Activated CD4-positive, alpha-beta T cell treated with anti-CD3 and anti-CD28 coated beads, Interleukin-2, amount 10 ng/mL, durations not matched to agents 24 days and 14 days (primary cell): Measurements from ENCODE around the gene EXOC3. TPM values are rescaled to one million over a fixed set of nuclear protein-coding genes. Genes with fewer than 3 reads are reported as not detected.

Experiments used
- DNase-seq: peaks from one replicate; pipeline ENCODE4 v3.0.0; 2022
- H3K27ac Mint-ChIP-seq: one replicate; pipeline ENCODE4 v1.8.0; 2022; ENCODE audit warnings: mild to moderate bottlenecking, mixed read lengths
- H3K27me3 Mint-ChIP-seq: one replicate; pipeline ENCODE4 v1.8.0; 2022; ENCODE audit warnings: mixed read lengths
- H3K36me3 Mint-ChIP-seq: one replicate; pipeline ENCODE4 v1.8.0; 2022; ENCODE audit warnings: low read depth, mild to moderate bottlenecking, mixed read lengths
- H3K4me1 Mint-ChIP-seq: one replicate; pipeline ENCODE4 v1.8.0; 2021; ENCODE audit warnings: mixed read lengths
- H3K4me3 Mint-ChIP-seq: one replicate; pipeline ENCODE4 v1.8.0; 2022; ENCODE audit warnings: mild to moderate bottlenecking, moderate library complexity, mixed read lengths
- H3K9me3 Mint-ChIP-seq: one replicate; pipeline ENCODE4 v1.8.0; 2021; ENCODE audit warnings: mixed read lengths
- intact Hi-C: fragments of 100-400 bp; cut with micrococcal nuclease; formaldehyde crosslinking; loops from one replicate; pipeline ENCODE4 v1.15.1; 2023
- total RNA-seq: library from RNA; stranded (reverse); gene quantifications from 2 replicates; pipeline ENCODE4 v1.2.3, GENCODE V29; 2022

Gene EXOC3
- total RNA-seq, 1 donor from 2014 or later, result 64.5 TPM

DNA sequence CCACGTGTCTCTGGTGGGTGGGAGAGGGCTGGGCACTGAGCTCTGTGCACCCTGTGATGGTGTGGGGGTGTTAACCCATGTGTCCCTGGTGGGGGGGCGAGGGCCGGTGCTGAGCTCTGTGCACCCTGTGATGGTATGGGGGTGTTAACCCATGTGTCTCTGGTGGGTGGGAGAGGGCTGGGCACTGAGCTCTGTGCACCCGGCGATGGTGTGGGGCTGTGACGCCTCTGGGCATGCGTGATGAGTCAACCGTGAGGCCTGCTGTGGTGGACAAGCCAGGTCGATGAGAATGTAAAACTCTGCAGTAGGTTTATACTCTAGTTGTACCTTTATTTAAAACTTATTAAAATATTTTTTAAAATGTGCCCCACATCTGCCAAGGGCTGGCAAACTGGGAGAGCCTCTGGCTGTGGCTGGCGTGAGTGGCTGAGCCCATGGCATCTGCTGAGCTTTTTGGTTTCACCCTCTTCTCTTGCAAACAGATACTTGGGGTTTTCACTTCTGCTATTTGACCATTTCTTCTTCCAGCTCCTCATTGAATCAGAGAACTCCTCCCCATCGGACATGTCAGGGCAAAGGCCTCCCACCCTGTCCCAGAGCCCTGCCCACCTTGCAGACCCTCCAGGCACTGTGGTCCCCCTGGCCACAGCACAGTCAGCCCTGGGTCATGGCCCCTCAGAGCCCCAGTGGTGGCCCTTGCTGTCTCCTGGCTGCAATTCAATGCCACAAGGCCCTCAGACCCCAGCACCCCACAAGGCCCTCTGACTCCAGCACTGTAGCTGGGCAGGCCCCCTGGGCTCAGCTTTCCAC, 18.5 kb upstream of the EXOC3 start:
- Mint-ChIP-seq H3K27me3 (no peaks in the 10 kb centered on the region), H3K4me1 (peaks cover 21% of the 10 kb centered on the region), H3K27ac (peak overlapping the region; percentile 11), H3K4me3 (no peak overlapping the region), H3K36me3 (peaks cover 18% of the 10 kb centered on the region), H3K9me3 (no peaks in the 10 kb centered on the region)
- no peak for DNase-seq
- intact Hi-C loops, result no loop called here

DNA sequence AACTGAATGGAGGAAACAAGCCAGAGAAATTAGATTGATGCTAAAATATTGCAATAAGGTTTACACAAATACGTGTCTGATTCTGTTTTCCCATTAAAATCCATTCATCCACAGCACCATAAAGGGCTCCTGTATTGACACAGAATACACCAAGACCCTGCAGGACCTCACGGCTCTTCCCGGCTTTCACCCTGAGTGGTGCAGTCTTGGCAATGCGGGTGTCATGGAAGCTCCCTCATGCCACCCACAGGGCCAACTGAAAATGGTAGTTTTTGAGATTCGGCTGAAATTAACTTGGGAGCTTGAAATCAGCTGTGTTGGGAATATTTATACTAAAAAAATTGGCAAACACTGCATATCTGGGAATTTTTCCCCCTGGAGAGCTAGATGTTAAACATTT, 17.3 kb upstream of the EXOC3 start:
- intact Hi-C loops, result no loop called here
- Mint-ChIP-seq H3K27me3 (no peaks in the 10 kb centered on the region), H3K36me3 (peaks cover 20% of the 10 kb centered on the region), H3K4me3 (no peak overlapping the region), H3K4me1 (peaks cover 19% of the 10 kb centered on the region), H3K27ac (no peak overlapping the region), H3K9me3 (no peaks in the 10 kb centered on the region)
- DNase-seq, result peak; percentile 75

DNA sequence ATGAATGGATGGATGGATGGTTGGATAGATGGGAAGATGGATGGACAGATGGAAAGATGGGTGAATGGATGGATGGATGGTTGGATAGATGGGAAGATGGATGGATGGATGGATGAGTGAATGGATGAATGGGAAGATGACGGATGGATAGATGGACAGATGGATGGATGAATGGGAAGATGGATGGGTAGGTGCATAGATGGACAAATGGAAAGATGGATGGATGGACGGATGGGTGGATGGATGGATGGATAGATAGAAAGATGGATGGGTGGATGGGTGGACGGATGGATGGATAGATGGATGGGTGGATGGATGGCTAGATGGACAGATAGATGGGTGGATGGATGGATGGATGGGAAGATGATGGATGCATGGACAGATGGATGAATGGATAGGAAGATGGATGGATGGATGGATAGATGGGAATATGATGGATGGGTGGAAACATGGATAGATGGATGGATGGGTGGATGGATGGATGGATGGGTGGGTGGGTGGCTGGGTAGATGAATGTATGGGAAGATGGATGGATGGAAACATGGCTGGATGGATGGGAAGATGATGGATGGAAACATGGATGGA, 16.5 kb upstream of the EXOC3 start:
- H3K4me3 Mint-ChIP-seq, result no peak overlapping the region
- H3K27ac Mint-ChIP-seq, result no peak overlapping the region
- intact Hi-C loops, result no loop called here
- H3K4me1 Mint-ChIP-seq, result peaks cover 23% of the 10 kb centered on the region
- no peaks in the 10 kb centered on the region for H3K9me3 Mint-ChIP-seq
- H3K36me3 Mint-ChIP-seq, result peaks cover 20% of the 10 kb centered on the region
- no peak for DNase-seq
- no peaks in the 10 kb centered on the region for H3K27me3 Mint-ChIP-seq

DNA sequence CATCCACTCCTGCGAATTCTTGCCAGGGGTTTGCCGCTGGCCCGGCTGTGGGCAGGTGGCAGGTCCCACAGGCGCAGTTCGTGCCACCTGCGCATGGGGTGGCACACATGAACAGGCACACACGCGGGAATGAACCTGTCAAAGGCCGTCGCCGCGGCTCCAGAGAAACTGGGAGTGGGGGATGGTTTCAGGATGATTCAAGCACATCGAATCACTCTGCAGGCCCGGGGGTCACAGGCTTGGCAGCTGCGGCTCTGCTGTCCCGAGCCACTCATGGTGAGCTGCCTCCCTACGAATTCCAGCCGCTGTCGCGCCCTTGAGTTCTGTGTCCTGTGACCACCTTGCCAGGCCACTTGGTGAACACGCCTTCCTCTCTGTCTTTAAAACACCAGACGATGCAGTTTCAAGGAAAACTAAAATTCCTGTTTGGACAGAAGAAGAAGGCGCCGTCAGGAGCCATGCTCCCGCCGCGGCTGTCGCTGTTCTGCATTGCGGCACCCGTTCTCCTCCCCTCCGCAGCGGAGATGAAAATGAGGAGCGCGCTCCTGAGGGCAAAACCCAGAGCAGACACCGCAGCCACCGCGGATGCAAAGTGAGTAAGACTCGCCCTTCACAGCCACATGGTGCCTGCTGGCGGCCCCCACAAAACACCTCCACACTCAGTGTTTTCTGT, 15.4 kb upstream of the EXOC3 start:
- Mint-ChIP-seq H3K36me3 (peaks cover 20% of the 10 kb centered on the region), H3K27ac (no peak overlapping the region), H3K27me3 (no peaks in the 10 kb centered on the region), H3K4me1 (peaks cover 19% of the 10 kb centered on the region), H3K4me3 (no peak overlapping the region), H3K9me3 (no peaks in the 10 kb centered on the region)
- intact Hi-C loops, result no loop called here
- no peak for DNase-seq

DNA sequence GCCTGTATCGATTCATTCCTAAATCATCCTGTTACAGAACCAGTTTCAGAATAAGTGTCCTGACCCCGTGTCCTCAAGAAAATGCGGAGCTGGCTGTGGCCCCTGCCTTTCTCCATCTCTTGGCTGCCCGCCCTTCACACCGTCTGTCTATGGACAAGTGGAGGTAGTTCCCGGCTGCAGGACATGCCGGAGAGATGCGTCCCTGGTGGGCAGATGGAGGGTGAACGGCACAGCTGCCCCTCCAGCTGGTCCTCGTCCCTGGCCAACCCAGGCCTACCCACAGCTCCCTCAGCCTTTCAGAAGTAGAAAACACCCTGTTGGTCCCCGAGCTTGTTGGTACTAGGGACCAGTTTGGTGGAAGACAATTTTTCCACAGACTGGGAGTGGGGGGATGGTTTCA, 14.8 kb upstream of the EXOC3 start:
- Mint-ChIP-seq H3K27ac (no peak overlapping the region), H3K27me3 (no peaks in the 10 kb centered on the region), H3K36me3 (peaks cover 16% of the 10 kb centered on the region), H3K9me3 (no peaks in the 10 kb centered on the region), H3K4me1 (peaks cover 15% of the 10 kb centered on the region), H3K4me3 (no peak overlapping the region)
- no peak for DNase-seq
- intact Hi-C loops, result no loop called here

DNA sequence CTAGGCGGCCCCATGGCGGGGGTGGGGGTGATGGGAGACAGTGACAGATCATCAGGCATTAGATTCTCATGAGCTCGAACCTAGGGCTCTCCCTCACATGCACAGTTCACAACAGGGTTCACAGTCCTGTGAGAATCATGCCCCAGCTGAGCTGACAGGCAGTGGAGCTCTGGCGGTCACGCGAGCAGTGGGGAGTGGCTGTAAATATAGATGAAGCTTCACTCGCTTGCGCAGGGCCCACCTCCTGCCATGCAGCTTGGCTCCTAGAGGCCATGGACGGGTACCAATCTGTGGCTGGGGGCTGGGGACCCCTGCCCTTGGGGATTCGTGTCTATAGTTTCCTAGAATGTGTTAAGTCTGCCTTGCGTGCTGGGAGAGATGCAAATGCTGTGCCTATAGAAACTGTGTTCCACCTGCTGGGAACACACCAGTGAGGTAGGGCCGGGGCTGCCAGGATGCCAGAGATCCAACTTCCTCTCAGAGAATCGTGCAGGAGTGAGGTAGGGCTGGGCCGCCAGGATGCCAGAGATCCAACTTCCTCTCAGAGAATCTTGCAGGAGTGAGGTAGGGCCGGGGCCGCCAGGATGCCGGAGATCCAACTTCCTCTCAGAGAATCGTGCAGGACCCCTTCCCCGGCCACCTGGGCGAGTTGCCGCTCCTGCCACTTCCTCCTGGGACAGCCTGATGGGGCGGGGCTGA, 14.1 kb upstream of the EXOC3 start:
- no peak for DNase-seq
- no peak overlapping the region for H3K27ac Mint-ChIP-seq

DNA sequence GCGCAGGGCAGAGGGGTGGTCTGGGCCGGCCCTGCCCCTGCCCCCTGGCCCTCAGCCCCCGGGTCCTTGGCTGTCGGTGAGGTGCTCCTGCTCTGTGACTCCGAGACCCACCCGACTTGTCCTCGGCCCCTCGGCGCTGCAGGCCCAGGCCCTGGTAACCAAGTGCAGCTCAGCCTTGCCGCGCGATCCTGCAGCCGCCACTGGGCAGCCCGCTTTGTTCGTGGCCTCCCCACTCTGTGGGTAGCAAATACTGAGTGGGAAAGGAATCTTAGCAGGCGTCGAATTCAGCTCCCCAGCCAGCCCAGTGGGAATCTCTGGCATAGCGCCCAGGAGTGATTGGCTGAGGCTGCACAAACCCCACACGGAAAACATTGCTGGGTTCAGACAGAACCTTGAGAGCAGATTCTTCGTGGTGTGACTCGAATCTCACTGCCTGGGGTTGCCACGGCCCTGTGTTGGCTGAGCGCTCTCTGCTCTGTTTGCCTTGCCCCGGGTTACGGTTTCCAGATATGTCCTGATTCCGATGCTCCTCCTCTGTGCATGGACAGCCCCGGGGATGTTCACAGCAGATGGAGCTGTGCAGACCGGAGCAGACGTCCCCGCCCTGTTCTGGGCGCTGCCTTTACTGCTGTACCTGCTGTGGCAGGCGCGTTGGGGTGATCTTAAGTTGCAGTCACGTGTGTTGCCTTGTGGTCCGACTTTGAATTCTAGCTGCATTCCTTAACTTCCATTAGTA, 13.4 kb upstream of the EXOC3 start:
- Mint-ChIP-seq H3K4me3 (no peak overlapping the region), H3K4me1 (peaks cover 11% of the 10 kb centered on the region), H3K27me3 (no peaks in the 10 kb centered on the region), H3K9me3 (no peaks in the 10 kb centered on the region), H3K36me3 (peaks cover 16% of the 10 kb centered on the region), H3K27ac (no peak overlapping the region)
- DNase-seq, result no peak
- intact Hi-C loops, result loop anchor here (5.0 kb wide), 1 partner anchor 242 kb away; no protein-coding TSS in a partner anchor

More for the DNA sequence above, 14.1 kb upstream of the EXOC3 start:
- H3K9me3 Mint-ChIP-seq, result no peaks in the 10 kb centered on the region
- H3K27me3 Mint-ChIP-seq, result no peaks in the 10 kb centered on the region
- peaks cover 11% of the 10 kb centered on the region for H3K4me1 Mint-ChIP-seq
- no peak overlapping the region for H3K4me3 Mint-ChIP-seq
- peaks cover 16% of the 10 kb centered on the region for H3K36me3 Mint-ChIP-seq
- intact Hi-C loops, result no loop called here

DNA sequence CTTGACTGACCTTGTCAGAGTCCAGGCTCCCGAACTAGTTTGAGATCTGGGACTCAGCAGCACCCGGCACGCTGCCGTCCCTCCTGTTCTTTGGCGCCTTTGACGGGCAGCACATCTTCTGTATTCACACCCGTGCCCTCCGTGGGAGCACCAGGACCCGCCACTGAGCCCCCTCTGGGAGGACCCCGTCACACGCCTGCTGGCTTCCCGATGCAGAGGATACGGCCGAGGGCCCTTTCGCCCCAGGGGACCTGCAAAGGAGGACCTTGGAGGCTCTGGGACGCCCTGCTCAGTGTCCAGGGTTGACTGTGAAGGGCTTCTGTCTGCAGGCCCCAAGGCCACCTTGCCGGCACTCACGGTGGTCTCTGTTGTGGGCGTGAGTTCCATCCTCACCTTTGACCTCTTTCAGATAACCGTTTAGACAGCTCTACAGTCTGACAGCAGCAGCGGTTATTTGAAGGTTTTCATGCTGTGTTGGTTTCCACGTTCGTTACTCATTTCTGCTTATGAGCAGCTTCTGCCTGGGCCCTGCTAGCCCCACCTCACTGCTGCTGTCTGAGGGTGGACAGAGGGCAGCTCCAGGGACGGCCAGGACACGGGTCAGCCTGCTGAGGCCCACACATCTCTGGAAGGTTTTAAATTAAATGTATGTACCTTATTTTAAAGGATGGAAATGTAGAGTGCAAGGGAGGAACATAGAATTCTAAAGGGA, 12.6 kb upstream of the EXOC3 start:
- intact Hi-C loops, result loop anchor here (5.0 kb wide), 1 partner anchor 243 kb away; no protein-coding TSS in a partner anchor
- no peak for DNase-seq
- peaks cover 9% of the 10 kb centered on the region for H3K4me1 Mint-ChIP-seq
- no peaks in the 10 kb centered on the region for H3K27me3 Mint-ChIP-seq
- peaks cover 15% of the 10 kb centered on the region for H3K36me3 Mint-ChIP-seq
- H3K4me3 Mint-ChIP-seq, result no peak overlapping the region
- H3K27ac Mint-ChIP-seq, result no peak overlapping the region
- no peaks in the 10 kb centered on the region for H3K9me3 Mint-ChIP-seq

DNA sequence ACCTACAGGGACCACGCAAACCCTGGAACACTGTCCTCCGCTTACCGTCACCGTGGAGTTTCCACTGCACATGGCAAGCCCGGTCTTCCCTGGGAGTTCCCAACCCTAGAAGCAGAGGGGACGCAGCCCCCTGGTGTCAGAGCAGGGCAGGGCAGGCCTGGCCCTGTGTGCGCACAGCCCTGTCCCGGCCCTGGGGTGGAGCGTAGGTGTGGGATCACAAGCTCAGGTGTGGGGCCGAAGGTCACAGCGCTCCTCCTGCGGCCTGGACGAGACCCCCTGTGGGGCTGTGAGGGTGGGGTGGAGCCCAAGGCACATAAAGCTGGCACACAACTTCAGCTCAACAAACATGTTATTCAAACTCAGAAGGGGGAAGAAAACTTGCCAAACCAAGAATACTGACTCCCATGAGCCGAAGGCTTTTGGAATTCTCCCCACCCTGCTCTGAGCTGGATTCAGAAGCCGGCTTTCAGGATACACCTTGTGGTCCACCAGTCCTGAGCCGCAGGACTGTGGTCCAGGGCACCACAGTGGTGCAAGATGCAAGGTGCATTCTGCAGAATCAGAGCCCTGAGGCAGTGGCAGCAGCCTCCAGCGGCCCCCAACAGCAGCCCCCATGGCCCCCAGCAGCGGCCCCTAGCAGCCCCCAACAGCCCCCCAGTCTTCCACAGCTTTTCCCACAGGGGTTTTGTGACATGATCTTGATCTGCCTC, 11.8 kb upstream of the EXOC3 start:
- peak; percentile 85 for DNase-seq
- Mint-ChIP-seq H3K4me3 (no peak overlapping the region), H3K36me3 (peaks cover 12% of the 10 kb centered on the region), H3K27me3 (no peaks in the 10 kb centered on the region), H3K4me1 (peaks cover 6% of the 10 kb centered on the region), H3K9me3 (no peaks in the 10 kb centered on the region), H3K27ac (no peak overlapping the region)
- intact Hi-C loops, result loop anchor here (1.0 to 5.0 kb wide), 2 partner anchors 114 to 244 kb away; no protein-coding TSS in a partner anchor

DNA sequence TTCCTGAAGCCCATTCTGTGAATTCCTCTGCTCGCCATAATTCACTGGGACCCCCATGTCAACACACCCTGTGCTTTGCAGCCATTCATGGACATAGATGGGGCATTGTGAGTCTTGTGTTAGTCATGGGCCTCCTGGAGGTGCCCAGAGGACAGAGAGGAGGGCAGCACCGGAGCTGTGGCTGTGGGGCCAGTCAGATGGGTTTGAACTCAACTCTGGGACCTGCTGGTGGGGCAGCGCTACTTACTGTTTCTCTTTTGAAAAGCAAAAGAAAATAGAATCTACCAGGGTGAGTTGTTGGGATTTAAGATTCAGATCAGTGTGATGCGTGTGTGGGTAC, 11.3 kb upstream of the EXOC3 start:
- no peak overlapping the region for H3K27ac Mint-ChIP-seq
- H3K4me1 Mint-ChIP-seq, result peaks cover 3% of the 10 kb centered on the region
- no peaks in the 10 kb centered on the region for H3K27me3 Mint-ChIP-seq
- peaks cover 7% of the 10 kb centered on the region for H3K36me3 Mint-ChIP-seq
- H3K4me3 Mint-ChIP-seq, result no peak overlapping the region
- no peaks in the 10 kb centered on the region for H3K9me3 Mint-ChIP-seq
- intact Hi-C loops, result loop anchor here (1.0 to 5.0 kb wide), 2 partner anchors 114 to 244 kb away; no protein-coding TSS in a partner anchor
- DNase-seq, result no peak

DNA sequence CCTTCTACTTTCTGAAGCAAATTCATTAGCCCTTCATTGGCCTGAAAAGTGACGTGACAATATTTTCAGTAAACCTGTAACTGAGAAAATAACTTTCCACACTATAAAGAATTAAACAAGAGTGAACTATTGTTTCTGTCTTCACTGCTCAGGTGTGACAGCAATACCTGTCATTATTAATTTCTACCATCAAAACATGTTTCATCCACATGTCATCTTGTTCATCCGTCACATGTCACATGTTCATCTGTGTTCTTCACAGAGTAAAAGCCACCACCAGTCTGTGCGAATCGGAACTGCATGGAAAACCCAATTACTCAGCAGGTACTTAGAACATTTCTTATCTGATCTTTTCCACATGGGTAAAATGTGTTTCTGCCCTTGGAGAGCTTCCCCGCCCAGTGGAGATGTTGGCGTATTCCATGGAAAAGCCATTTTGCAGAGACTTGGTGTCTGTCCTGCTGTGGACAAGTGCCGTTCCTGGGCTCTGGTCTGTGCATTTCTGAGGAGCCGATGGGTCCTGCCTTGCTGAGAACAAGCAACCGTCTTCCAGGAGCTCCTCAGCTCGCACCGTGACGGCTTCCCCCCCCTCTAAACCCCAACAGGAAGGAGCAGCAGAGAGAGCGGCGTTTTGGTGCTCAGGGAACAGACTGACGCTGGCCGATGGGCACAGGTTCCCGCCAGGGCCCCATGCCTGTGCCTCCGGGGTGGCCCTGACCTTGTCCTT, 10.6 kb upstream of the EXOC3 start:
- H3K27ac Mint-ChIP-seq, result no peak overlapping the region
- no peaks in the 10 kb centered on the region for H3K9me3 Mint-ChIP-seq
- peaks cover 5% of the 10 kb centered on the region for H3K36me3 Mint-ChIP-seq
- H3K27me3 Mint-ChIP-seq, result no peaks in the 10 kb centered on the region
- H3K4me1 Mint-ChIP-seq, result peaks cover 3% of the 10 kb centered on the region
- H3K4me3 Mint-ChIP-seq, result no peak overlapping the region
- intact Hi-C loops, result loop anchor here (5.0 kb wide), 1 partner anchor 245 kb away; no protein-coding TSS in a partner anchor
- no peak for DNase-seq
